PFSK-1 (cell line): ENCODE results near the gene UBXN10.

ENCODE experiments used
- POLR2AphosphoS5 ChIP-seq: IDR thresholded peaks from 2 replicates; pipeline ENCODE4 v1.6.1; 2012; ENCODE audit warnings: low read depth, mild to moderate bottlenecking, control low read depth, low read length, moderate library complexity
- REST ChIP-seq, 2 experiments: IDR thresholded peaks; 2 replicates each; pipeline versions ENCODE4 v1.6.1 to v1.8.0; 2011 to 2012; ENCODE audit warnings: low read depth in 2 of 2, low read length in 2 of 2, control low read depth in 1 of 2, inconsistent platforms in 1 of 2, mild to moderate bottlenecking in 1 of 2, moderate library complexity in 1 of 2; ENCODE audit not compliant: insufficient read depth in 1 of 2
- TAF1 ChIP-seq: IDR thresholded peaks from 2 replicates; pipeline ENCODE4 v1.6.1; 2012; ENCODE audit warnings: low read length, control low read depth, borderline replicate concordance; ENCODE audit not compliant: insufficient read depth

GRCh38 chr1:20150326-20150705, 35.6 kb upstream of the UBXN10 start:
- TF ChIP-seq POLR2AphosphoS5 (no peak), REST (IDR thresholded peaks at IDR 0.05; ENCODE audit: insufficient read depth in 1 of 2, low read depth in 2 of 2, low read length in 2 of 2) (no peak), TAF1 (no peak)
